PC-3 (cell line): ENCODE results near the gene OTOF. TPM values are rescaled to one million over a fixed set of nuclear protein-coding genes. Genes with fewer than 3 reads are reported as not detected.

ENCODE experiments used
- ATAC-seq: fragments of 200-7000 bp; cut with Tn5 transposase; 2 replicates; pipeline ENCODE4 v1.9.1; 2020; ENCODE audit warnings: mild to moderate bottlenecking, moderate library complexity
- BruUV-seq: library from RNA; stranded (reverse); fragments of 400-500 nt; replicated peaks from 2 replicates; lab custom pipeline; 2021; lab: Mats Ljungman, UMichigan
- CTCF ChIA-PET: fragments of 300-600 bp; sonication (Branson Sonifier 250); formaldehyde crosslinking; loops from one replicate; lab custom pipeline; 2022; ENCODE audit warnings: antibody characterized with exemption; lab: Charles Lee
- POLR2A ChIA-PET: fragments of 300-600 bp; sonication (Branson Sonifier 250); formaldehyde crosslinking; loops from one replicate; lab custom pipeline; 2022; ENCODE audit warnings: antibody characterized with exemption; ENCODE audit not compliant: unreplicated experiment; lab: Charles Lee
- DNase-seq: peaks from one replicate; pipeline ENCODE4 v3.0.0-alpha.2; 2015
- H2AFZ ChIP-seq: fragments of 300-600 bp; sonication (generic); 2 replicates; pipeline ENCODE4 v1.6.0; 2016; ENCODE audit warnings: antibody characterized with exemption, low read length
- H3F3A ChIP-seq: fragments of 300-600 bp; sonication (generic); one replicate; pipeline ENCODE4 v1.6.0; 2017; ENCODE audit warnings: antibody characterized with exemption, low read length, control low read depth, mild to moderate bottlenecking; ENCODE audit not compliant: unreplicated experiment
- H3K27ac ChIP-seq: fragments of 300-600 bp; sonication (generic); 2 replicates; pipeline ENCODE4 v1.5.1; 2016; ENCODE audit warnings: mild to moderate bottlenecking, low read length
- H3K27me3 ChIP-seq: fragments of 300-600 bp; sonication (generic); 2 replicates; pipeline ENCODE4 v1.6.1; 2016; ENCODE audit warnings: low read length, mixed read lengths
- H3K36me3 ChIP-seq: fragments of 300-600 bp; sonication (generic); 2 replicates; pipeline ENCODE4 v1.6.1; 2016; ENCODE audit warnings: low read depth, mixed run types, low read length, mixed read lengths
- H3K4me1 ChIP-seq: fragments of 300-600 bp; sonication (generic); 2 replicates; pipeline ENCODE4 v1.5.1; 2016; ENCODE audit warnings: low read length; ENCODE audit not compliant: insufficient read depth
- H3K4me2 ChIP-seq: fragments of 300-600 bp; sonication (generic); 2 replicates; pipeline ENCODE4 v1.6.0; 2016; ENCODE audit warnings: low read length
- H3K4me3 ChIP-seq: fragments of 300-600 bp; sonication (generic); 2 replicates; pipeline ENCODE4 v1.5.1; 2016; ENCODE audit warnings: mild to moderate bottlenecking, low read length, mixed read lengths
- H3K79me2 ChIP-seq: fragments of 300-600 bp; sonication (generic); 2 replicates; pipeline ENCODE4 v1.6.1; 2017; ENCODE audit warnings: low read length, mixed read lengths
- H3K9ac ChIP-seq: fragments of 300-600 bp; sonication (generic); 2 replicates; pipeline ENCODE4 v1.6.0; 2016; ENCODE audit warnings: mild to moderate bottlenecking, low read length
- H3K9me2 ChIP-seq: fragments of 300-600 bp; sonication (generic); replicated peaks from 2 replicates; pipeline ENCODE4 v1.6.1; 2016; ENCODE audit warnings: mixed run types, low read length, mixed read lengths
- H3K9me3 ChIP-seq: fragments of 300-600 bp; sonication (generic); 2 replicates; pipeline ENCODE4 v1.6.1; 2016; ENCODE audit warnings: low read length, mixed read lengths
- H4K20me1 ChIP-seq: fragments of 300-600 bp; sonication (generic); 2 replicates; pipeline ENCODE4 v1.6.1; 2016; ENCODE audit warnings: low read length, mixed read lengths
- EZH2 ChIP-seq: fragments of 300-600 bp; sonication (generic); IDR thresholded peaks from one replicate; pipeline ENCODE4 v1.6.1; 2017; ENCODE audit warnings: antibody characterized with exemption, mild to moderate bottlenecking, low read length; ENCODE audit not compliant: unreplicated experiment
- EZH2phosphoT487 ChIP-seq: fragments of 300-600 bp; sonication (generic); IDR thresholded peaks from 2 replicates; pipeline ENCODE4 v1.6.1; 2018; ENCODE audit warnings: mild to moderate bottlenecking, antibody characterized with exemption, low read length, borderline replicate concordance
- intact Hi-C: fragments of 100-400 bp; cut with micrococcal nuclease; formaldehyde crosslinking; loops from 2 replicates; pipeline ENCODE4 v1.9.0; 2023
- total RNA-seq: library from RNA; depleted of rRNA; stranded (reverse); fragments of >200 nt; gene quantifications from 2 replicates; pipeline ENCODE4 v1.2.3, GENCODE V29; 2014
- TF ChIP-seq, protein P1 (sequence below): fragments of 300-600 bp; sonication (generic); conservative IDR thresholded peaks from 2 replicates; pipeline ENCODE4 v1.5.1; 2017; ENCODE audit warnings: antibody characterized with exemption, low read depth, mild to moderate bottlenecking, low read length

Gene OTOF
- total RNA-seq, 1 experiment from 2014 or later, result not detected

DNA sequence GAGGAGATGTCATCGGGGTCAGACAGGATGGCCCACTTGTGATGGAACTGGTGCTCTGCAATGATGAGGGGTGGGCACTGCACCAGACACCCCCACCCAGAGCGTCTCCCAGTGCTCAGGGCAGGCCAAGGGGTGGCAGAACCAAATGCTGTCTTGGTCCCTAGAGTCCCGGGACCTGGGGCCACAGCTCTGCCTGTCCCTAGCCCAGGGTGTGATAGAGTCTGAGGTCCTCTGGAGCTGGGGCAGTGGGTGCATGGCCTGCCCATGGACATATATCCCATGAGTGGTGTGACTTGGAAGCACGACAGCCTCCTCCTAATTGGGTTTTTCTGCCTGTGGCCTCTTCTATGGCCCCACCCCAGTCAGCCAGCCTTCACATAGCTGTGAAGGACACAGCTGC lies 6.7 kb upstream of the OTOF start:
- TF ChIP-seq, protein P1, sequence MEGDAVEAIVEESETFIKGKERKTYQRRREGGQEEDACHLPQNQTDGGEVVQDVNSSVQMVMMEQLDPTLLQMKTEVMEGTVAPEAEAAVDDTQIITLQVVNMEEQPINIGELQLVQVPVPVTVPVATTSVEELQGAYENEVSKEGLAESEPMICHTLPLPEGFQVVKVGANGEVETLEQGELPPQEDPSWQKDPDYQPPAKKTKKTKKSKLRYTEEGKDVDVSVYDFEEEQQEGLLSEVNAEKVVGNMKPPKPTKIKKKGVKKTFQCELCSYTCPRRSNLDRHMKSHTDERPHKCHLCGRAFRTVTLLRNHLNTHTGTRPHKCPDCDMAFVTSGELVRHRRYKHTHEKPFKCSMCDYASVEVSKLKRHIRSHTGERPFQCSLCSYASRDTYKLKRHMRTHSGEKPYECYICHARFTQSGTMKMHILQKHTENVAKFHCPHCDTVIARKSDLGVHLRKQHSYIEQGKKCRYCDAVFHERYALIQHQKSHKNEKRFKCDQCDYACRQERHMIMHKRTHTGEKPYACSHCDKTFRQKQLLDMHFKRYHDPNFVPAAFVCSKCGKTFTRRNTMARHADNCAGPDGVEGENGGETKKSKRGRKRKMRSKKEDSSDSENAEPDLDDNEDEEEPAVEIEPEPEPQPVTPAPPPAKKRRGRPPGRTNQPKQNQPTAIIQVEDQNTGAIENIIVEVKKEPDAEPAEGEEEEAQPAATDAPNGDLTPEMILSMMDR, result no peak
- no peak for TF ChIP-seq EZH2
- TF ChIP-seq EZH2phosphoT487, result no peak
- POLR2A ChIA-PET, result no interaction called here
- no peaks in the 10 kb centered on the region for H3K36me3 ChIP-seq
- DNase-seq, result no peak
- no peak overlapping the region for H3K27ac ChIP-seq
- no peaks in the 10 kb centered on the region for H3K27me3 ChIP-seq
- no peak for ATAC-seq
- BruUV-seq, result no TSS peak
- H2AFZ ChIP-seq, result no peak overlapping the region
- no peaks in the 10 kb centered on the region for H3K9me3 ChIP-seq
- intact Hi-C loops, result no loop called here
- H3F3A ChIP-seq, result no peaks in the 10 kb centered on the region
- CTCF ChIA-PET, result no interaction called here
- H3K9ac ChIP-seq, result no peak overlapping the region
- H3K9me2 ChIP-seq, result no peaks in the 10 kb centered on the region
- H3K4me1 ChIP-seq, result no peaks in the 10 kb centered on the region
- no peak overlapping the region for H3K4me2 ChIP-seq
- no peaks in the 10 kb centered on the region for H3K79me2 ChIP-seq
- no peaks in the 10 kb centered on the region for H4K20me1 ChIP-seq
- H3K4me3 ChIP-seq, result no peak overlapping the region

DNA sequence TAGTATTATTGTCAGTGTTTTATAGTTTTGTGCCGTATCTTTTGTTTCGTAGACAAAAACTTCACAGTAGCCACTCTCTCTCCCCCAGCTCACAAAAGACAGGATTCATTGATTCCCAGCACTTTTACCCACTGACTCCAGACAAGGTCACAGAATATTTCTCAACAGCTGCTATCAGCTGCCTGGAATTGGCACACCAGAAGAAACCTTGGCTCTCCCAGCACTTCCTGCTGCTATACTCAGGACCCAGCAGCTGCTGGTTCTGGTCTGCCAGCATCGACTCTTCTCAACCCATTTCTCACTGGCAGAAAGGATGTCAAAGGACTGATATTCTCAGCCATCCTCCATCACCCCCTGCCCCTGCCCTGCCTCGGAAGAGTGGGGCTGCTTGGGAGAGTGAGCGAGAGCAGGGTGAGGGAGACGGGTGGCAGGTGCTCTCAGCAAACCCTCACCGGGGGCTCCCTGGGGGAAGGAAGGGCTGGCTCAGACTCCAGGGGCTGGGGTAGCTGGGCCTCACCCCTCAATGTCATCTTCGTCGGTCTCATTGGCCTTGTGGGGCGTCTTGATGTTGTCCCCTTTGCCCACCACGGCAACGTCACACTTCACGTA lies 6.1 kb upstream of the OTOF start:
- H3K9ac ChIP-seq, result no peak overlapping the region
- H3K9me2 ChIP-seq, result no peaks in the 10 kb centered on the region
- POLR2A ChIA-PET, result no interaction called here
- no peak overlapping the region for H2AFZ ChIP-seq
- CTCF ChIA-PET, result no interaction called here
- no TSS peak for BruUV-seq
- intact Hi-C loops, result no loop called here
- H3K4me2 ChIP-seq, result no peak overlapping the region
- H3K27me3 ChIP-seq, result no peaks in the 10 kb centered on the region
- no peaks in the 10 kb centered on the region for H4K20me1 ChIP-seq
- no peaks in the 10 kb centered on the region for H3K4me1 ChIP-seq
- no peak for ATAC-seq
- no peak overlapping the region for H3K27ac ChIP-seq
- DNase-seq, result no peak
- no peaks in the 10 kb centered on the region for H3K36me3 ChIP-seq
- H3K9me3 ChIP-seq, result no peaks in the 10 kb centered on the region
- TF ChIP-seq, protein P1, result no peak
- no peaks in the 10 kb centered on the region for H3F3A ChIP-seq
- H3K4me3 ChIP-seq, result no peak overlapping the region
- H3K79me2 ChIP-seq, result no peaks in the 10 kb centered on the region

DNA sequence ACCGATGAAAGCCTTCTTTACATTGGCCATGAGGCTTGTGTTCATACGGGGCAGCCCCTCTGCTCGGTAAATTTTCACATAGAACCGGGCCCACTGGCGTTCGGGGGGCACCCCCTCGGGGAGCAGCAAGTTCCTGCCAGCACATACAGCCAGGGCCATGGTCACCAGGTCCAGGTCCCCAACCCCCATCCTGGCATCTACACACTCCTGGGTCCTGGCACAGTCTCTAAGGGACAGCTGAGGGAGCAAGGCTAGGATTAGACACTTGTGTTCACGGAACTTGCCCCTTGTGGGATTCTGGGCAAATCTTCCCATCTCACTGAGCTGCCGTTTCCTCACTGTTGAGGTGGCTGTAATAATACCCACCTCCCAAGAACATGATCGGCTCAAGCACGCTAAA lies 5.6 kb upstream of the OTOF start:
- TF ChIP-seq, protein P1, result no peak
- TF ChIP-seq EZH2phosphoT487 (no peak), EZH2 (no peak)
- no peaks in the 10 kb centered on the region for H3K9me3 ChIP-seq

More for the DNA sequence above, 5.6 kb upstream of the OTOF start:
- Histone ChIP-seq H3K4me2 (no peak overlapping the region), H3K79me2 (no peaks in the 10 kb centered on the region), H4K20me1 (no peaks in the 10 kb centered on the region), H3K9me2 (no peaks in the 10 kb centered on the region), H3K27ac (no peak overlapping the region), H3K27me3 (no peaks in the 10 kb centered on the region), H3F3A (no peaks in the 10 kb centered on the region), H3K4me1 (no peaks in the 10 kb centered on the region), H3K36me3 (no peaks in the 10 kb centered on the region), H3K9ac (no peak overlapping the region), H2AFZ (no peak overlapping the region), H3K4me3 (no peak overlapping the region)
- ChIA-PET CTCF (no interaction called here), POLR2A (no interaction called here)
- no TSS peak for BruUV-seq
- intact Hi-C loops, result no loop called here
- no peak for ATAC-seq
- no peak for DNase-seq
